CD4-positive, CD25-positive, alpha-beta regulatory T cell (primary cell): ENCODE data around the gene SURF2. TPM values are rescaled to one million over a fixed set of nuclear protein-coding genes. Genes with fewer than 3 reads are reported as not detected.

Experiments used
- ATAC-seq, 2 donors: fragments of 150-1000 bp; cut with Tn5 transposase; one replicate each; pipeline ENCODE4 v1.10.0; 2021; ENCODE audit warnings: low read depth in 2 of 2, moderate number of reproducible peaks in 2 of 2, moderate library complexity in 1 of 2
- DNase-seq, 3 donors: peaks; one replicate each; pipeline versions ENCODE4 v3.0.0 to v3.0.0-alpha.2; 2012 to 2022; ENCODE audit warnings: mixed read lengths in 1 of 3
- H3K27ac ChIP-seq: one replicate; pipeline ENCODE4 v1.7.0; 2013; ENCODE audit warnings: mild to moderate bottlenecking, low read length; ENCODE audit not compliant: insufficient read depth, poor library complexity, severe bottlenecking
- H3K27me3 ChIP-seq: one replicate; pipeline ENCODE4 v1.7.0; 2013; ENCODE audit warnings: low read length; ENCODE audit not compliant: control insufficient read depth, insufficient read depth
- H3K36me3 ChIP-seq: one replicate; pipeline ENCODE4 v1.7.0; 2013; ENCODE audit warnings: mild to moderate bottlenecking, low read length, moderate library complexity; ENCODE audit not compliant: control insufficient read depth, insufficient read depth
- H3K4me1 ChIP-seq: 2 replicates; pipeline ENCODE4 v1.7.0; 2013; ENCODE audit warnings: mild to moderate bottlenecking, low read length; ENCODE audit not compliant: insufficient read depth, control insufficient read depth, poor library complexity, severe bottlenecking
- H3K4me3 ChIP-seq: one replicate; pipeline ENCODE4 v1.7.0; 2013; ENCODE audit warnings: low read depth, mild to moderate bottlenecking, low read length, moderate library complexity
- H3K9me3 ChIP-seq, 2 experiments: 1 replicate in 1 of 2; 2 replicates in 1 of 2; pipeline ENCODE4 v1.7.0; 2013; ENCODE audit warnings: low read length in 2 of 2, mild to moderate bottlenecking in 1 of 2, moderate library complexity in 1 of 2; ENCODE audit not compliant: control insufficient read depth in 2 of 2
- H3K27ac Mint-ChIP-seq, 3 donors: one replicate each; pipeline ENCODE4 v1.8.0; 2020 to 2022; ENCODE audit warnings: mild to moderate bottlenecking in 3 of 3, mixed read lengths in 3 of 3, moderate library complexity in 2 of 3
- H3K27me3 Mint-ChIP-seq: one replicate; pipeline ENCODE4 v1.8.0; 2022; ENCODE audit warnings: mild to moderate bottlenecking, mixed read lengths
- H3K36me3 Mint-ChIP-seq: one replicate; pipeline ENCODE4 v1.8.0; 2020; ENCODE audit warnings: mixed read lengths
- H3K4me1 Mint-ChIP-seq, 4 donors: one replicate each; pipeline ENCODE4 v1.8.0; 2020 to 2022; ENCODE audit warnings: mixed read lengths in 4 of 4, mild to moderate bottlenecking in 1 of 4
- H3K4me3 Mint-ChIP-seq, 4 donors: one replicate each; pipeline ENCODE4 v1.8.0; 2020 to 2022; ENCODE audit warnings: mild to moderate bottlenecking in 4 of 4, mixed read lengths in 4 of 4, moderate library complexity in 3 of 4
- H3K9me3 Mint-ChIP-seq, 7 donors: one replicate each; pipeline ENCODE4 v1.8.0; 2020 to 2022; ENCODE audit warnings: mixed read lengths in 7 of 7, mild to moderate bottlenecking in 3 of 7, moderate library complexity in 2 of 7
- polyA plus RNA-seq, 4 donors: library from polyadenylated mRNA; unstranded; fragments of 300-500 nt; fragmentation: Illumina TruSeq; gene quantifications; one replicate each; pipeline ENCODE4 v1.2.3, GENCODE V29; 2021
- total RNA-seq: library from RNA; stranded (reverse); gene quantifications from one replicate; pipeline ENCODE4 v1.2.3, GENCODE V29; 2022

Gene SURF2
- total and polyA plus RNA-seq, 5 donors from 2014 or later = 24.3 to 47.1 (median 34.6) TPM

DNA sequence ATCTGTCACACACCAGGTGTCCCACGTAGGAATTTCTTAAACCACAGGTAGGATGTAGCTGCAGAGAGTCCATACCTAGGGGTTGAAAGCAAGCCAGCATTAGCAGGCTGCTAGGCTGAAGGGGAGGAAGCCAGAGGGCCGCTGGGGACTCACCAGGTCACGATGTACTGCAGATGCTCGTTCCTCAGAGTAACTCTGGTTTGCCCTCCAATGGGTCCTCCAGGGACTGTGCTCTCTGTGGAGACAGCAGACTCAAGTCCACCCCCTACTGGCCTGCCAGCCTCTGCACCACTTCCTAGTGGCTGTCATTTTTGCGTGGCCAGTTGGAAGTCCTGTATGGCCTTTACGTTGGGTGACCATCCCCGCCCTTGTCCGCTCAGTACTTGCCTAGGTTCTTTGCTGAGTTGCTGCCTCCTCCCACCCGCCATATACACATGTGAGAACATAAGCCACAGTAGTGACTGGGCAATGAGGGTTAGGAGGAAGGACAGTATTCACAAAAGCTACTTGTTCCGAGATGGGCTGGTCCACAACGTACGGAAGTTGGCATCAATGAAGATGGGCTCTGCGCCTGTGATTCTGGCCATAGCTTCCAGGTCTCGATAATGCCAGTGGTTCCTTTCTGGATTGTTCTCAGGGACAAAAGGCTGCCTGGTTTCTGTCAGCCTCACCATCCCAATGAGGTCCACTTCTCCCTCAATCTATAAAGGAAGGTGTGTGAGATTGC is 4.3 kb upstream of the SURF2 start:
- peaks cover 43% of the 10 kb centered on the region for H3K36me3 ChIP-seq
- peak in 1 of 3 donors; percentile 63 for DNase-seq
- H3K27ac Mint-ChIP-seq = no peak overlapping the region
- no peaks in the 10 kb centered on the region for H3K9me3 Mint-ChIP-seq
- peaks cover 4% of the 10 kb centered on the region for H3K27me3 Mint-ChIP-seq
- no peaks in the 10 kb centered on the region for H3K9me3 ChIP-seq
- no peak for ATAC-seq
- H3K4me1 ChIP-seq = peaks cover 30% of the 10 kb centered on the region
- no peaks in the 10 kb centered on the region for H3K27me3 ChIP-seq
- H3K4me3 ChIP-seq = no peak overlapping the region
- H3K4me1 Mint-ChIP-seq = peaks cover 0 to 35% (median 18%) of the 10 kb centered on the region in 4 donors
- peaks cover 32% of the 10 kb centered on the region for H3K36me3 Mint-ChIP-seq
- H3K4me3 Mint-ChIP-seq = peak overlapping the region in 2 of 4 donors; percentile 47 to 95
- H3K27ac ChIP-seq = no peak overlapping the region

DNA sequence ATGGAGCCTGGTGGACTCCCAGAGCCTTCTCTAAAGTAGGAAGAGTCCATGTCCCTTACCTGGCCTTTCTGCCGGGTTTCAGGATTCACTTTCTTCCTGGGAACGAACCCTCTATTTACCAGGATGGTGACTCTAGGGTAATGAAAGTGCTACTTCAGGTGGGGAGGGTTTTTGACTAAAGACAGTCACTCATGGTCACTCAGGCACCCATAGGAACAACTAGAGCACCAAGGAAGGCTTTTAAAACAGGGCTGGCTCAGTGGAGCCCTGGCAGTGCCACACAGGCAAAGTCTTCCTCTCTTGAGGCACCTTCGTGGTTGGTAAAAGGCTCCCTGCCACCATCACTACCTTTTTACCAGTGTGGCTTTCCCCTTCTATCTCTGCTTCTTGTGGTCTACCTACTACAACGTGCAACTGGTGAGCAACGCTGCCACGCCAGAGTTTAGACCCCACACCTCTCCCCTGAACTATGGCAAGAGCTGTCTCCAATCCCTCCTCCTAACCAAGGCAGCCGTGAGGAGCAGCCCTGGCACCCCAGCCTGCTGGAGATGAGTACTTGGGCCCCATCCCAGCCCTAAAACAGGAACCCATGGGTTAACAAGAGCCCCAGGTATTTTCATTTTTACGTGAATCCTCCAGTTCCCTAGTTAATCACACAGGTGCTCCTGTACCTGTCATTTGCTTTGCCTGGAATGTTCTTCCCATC is 3.6 kb upstream of the SURF2 start:
- peaks cover 0 to 38% (median 19%) of the 10 kb centered on the region in 4 donors for H3K4me1 Mint-ChIP-seq
- ATAC-seq = no peak
- no peaks in the 10 kb centered on the region for H3K9me3 Mint-ChIP-seq
- peak overlapping the region in 2 of 3 donors; percentile 72 to 82 for H3K27ac Mint-ChIP-seq
- H3K27ac ChIP-seq = no peak overlapping the region
- no peaks in the 10 kb centered on the region for H3K27me3 ChIP-seq
- no peaks in the 10 kb centered on the region for H3K9me3 ChIP-seq
- H3K4me3 ChIP-seq = no peak overlapping the region
- H3K4me3 Mint-ChIP-seq = peak overlapping the region in 2 of 4 donors; percentile 27 to 95
- DNase-seq = no peak
- peaks cover 4% of the 10 kb centered on the region for H3K27me3 Mint-ChIP-seq
- H3K36me3 ChIP-seq = peaks cover 43% of the 10 kb centered on the region
- peaks cover 32% of the 10 kb centered on the region for H3K36me3 Mint-ChIP-seq
- H3K4me1 ChIP-seq = peaks cover 36% of the 10 kb centered on the region

DNA sequence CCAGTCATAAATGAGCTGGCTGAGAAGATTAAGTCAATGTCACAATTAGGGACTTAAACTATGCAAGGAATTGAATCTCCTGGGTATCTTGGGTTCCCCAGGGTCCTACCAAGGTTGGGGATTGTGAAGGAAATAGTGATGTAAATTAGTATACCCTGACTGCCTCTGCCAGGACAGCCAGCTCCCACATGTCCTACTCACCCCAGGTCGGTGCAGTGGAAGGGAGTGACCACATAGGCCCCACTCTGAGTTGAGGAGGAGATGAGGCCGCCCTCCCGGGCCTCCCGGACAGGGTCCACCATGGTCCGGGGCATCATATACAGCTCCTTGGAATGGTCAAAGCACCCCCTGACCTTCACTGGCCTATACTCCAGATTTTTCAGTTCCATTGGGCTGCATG is 2.8 kb upstream of the SURF2 start:
- Mint-ChIP-seq H3K27ac (peak overlapping the region in 1 of 3 donors; percentile 72), H3K27me3 (peaks cover 4% of the 10 kb centered on the region), H3K4me3 (peak overlapping the region in 1 of 4 donors; percentile 95), H3K4me1 (peaks cover 0 to 39% (median 21%) of the 10 kb centered on the region in 4 donors), H3K36me3 (peaks cover 32% of the 10 kb centered on the region), H3K9me3 (no peaks in the 10 kb centered on the region)
- Histone ChIP-seq H3K27me3 (no peaks in the 10 kb centered on the region), H3K9me3 (no peaks in the 10 kb centered on the region), H3K36me3 (peaks cover 43% of the 10 kb centered on the region), H3K4me1 (peaks cover 42% of the 10 kb centered on the region), H3K4me3 (no peak overlapping the region), H3K27ac (no peak overlapping the region)
- DNase-seq (no peak), ATAC-seq (no peak)

DNA sequence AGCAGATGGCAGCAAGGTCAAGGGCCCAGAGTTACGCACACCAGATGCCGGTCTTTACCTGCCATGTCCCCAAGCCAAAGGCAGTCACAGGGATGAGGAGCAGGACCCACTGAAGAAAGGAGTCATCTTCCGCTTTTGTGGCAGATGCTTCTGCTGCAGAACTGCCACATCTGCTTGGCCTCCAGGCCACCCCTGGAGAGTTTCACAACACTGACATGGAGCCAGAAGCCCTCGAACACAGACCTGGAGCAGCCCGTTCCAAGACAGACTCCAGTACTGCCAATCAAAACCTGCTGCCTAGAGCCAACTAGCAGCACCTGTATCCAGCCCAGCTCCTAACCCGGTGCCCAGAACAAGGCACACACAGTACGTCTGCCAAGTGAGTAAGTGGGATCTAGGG is 1.6 kb upstream of the SURF2 start:
- DNase-seq (no peak), ATAC-seq (no peak)
- Mint-ChIP-seq H3K9me3 (no peaks in the 10 kb centered on the region), H3K4me1 (peaks cover 0 to 34% (median 15%) of the 10 kb centered on the region in 4 donors), H3K27ac (no peak overlapping the region), H3K36me3 (peaks cover 24% of the 10 kb centered on the region), H3K27me3 (peaks cover 4% of the 10 kb centered on the region), H3K4me3 (peak overlapping the region; percentile 81 to 95 (median 89))
- Histone ChIP-seq H3K27me3 (no peaks in the 10 kb centered on the region), H3K9me3 (no peaks in the 10 kb centered on the region), H3K36me3 (peaks cover 37% of the 10 kb centered on the region), H3K27ac (no peak overlapping the region), H3K4me1 (peaks cover 34% of the 10 kb centered on the region), H3K4me3 (no peak overlapping the region)

DNA sequence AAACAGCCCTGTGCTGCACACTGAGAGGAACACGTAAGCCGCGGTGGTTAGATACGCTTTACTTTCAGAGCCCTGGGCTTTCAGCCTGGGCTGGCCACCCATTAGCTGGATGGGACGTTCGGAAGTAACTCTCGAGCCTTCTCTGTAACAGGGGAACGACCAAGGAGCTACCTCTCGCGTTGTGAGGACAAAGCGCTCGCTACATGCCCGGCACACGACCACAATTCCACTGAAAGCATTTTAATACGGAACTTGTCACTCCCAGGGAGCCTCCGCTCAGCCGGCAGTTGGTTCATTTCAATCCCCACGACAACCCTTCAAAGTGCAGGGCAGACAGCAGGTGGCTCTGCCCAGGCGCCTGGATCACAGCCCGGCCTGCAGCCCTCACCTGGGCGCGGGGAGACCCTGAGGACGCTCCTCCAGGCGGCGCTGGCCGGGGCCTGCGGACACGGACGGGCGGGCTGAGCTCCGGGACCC is 431 bp upstream of the SURF2 start:
- Mint-ChIP-seq H3K9me3 (no peaks in the 10 kb centered on the region), H3K27ac (peak overlapping the region; percentile 83 to 91 (median 87)), H3K4me3 (peak overlapping the region; percentile 88 to 95 (median 90)), H3K27me3 (peaks cover 4% of the 10 kb centered on the region), H3K4me1 (peaks cover 0 to 30% (median 13%) of the 10 kb centered on the region in 4 donors), H3K36me3 (peaks cover 16% of the 10 kb centered on the region)
- Histone ChIP-seq H3K36me3 (peaks cover 38% of the 10 kb centered on the region), H3K4me3 (peak overlapping the region; percentile 82), H3K4me1 (peaks cover 32% of the 10 kb centered on the region), H3K9me3 (no peaks in the 10 kb centered on the region), H3K27ac (peak overlapping the region; percentile 84), H3K27me3 (no peaks in the 10 kb centered on the region)
- ATAC-seq = peak; percentile 43 to 47
- DNase-seq = peak in 1 of 3 donors; percentile 23

DNA sequence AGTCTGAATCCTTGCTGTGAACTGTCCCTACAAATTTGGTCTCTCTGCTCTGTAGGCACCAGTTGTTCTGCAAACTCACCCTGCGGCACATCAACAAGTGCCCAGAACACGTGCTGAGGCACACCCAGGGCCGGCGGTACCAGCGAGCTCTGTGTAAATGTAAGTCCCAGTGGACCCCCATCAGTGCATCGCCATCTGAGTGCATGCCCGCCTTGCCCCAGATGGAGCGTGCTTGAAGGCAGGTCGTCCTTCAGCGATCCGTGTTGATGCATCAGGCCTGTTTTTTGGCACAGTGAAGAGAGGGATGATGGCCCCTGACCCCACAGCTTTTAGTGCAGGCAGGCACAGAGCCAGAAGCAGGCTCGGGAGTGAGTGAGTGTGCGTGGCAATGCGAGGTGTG is 1.3 kb downstream of the SURF2 start:
- Histone ChIP-seq H3K4me3 (peak overlapping the region; percentile 58), H3K4me1 (peaks cover 32% of the 10 kb centered on the region), H3K27ac (peak overlapping the region; percentile 84), H3K9me3 (no peaks in the 10 kb centered on the region), H3K36me3 (peaks cover 39% of the 10 kb centered on the region), H3K27me3 (no peaks in the 10 kb centered on the region)
- ATAC-seq = no peak
- peaks cover 4% of the 10 kb centered on the region for H3K27me3 Mint-ChIP-seq
- H3K36me3 Mint-ChIP-seq = peaks cover 26% of the 10 kb centered on the region
- H3K27ac Mint-ChIP-seq = peak overlapping the region in 2 of 3 donors; percentile 90 to 96
- peaks cover 0 to 30% (median 17%) of the 10 kb centered on the region in 4 donors for H3K4me1 Mint-ChIP-seq
- no peak for DNase-seq
- H3K4me3 Mint-ChIP-seq = peak overlapping the region; percentile 80 to 95 (median 87)
- no peaks in the 10 kb centered on the region for H3K9me3 Mint-ChIP-seq

DNA sequence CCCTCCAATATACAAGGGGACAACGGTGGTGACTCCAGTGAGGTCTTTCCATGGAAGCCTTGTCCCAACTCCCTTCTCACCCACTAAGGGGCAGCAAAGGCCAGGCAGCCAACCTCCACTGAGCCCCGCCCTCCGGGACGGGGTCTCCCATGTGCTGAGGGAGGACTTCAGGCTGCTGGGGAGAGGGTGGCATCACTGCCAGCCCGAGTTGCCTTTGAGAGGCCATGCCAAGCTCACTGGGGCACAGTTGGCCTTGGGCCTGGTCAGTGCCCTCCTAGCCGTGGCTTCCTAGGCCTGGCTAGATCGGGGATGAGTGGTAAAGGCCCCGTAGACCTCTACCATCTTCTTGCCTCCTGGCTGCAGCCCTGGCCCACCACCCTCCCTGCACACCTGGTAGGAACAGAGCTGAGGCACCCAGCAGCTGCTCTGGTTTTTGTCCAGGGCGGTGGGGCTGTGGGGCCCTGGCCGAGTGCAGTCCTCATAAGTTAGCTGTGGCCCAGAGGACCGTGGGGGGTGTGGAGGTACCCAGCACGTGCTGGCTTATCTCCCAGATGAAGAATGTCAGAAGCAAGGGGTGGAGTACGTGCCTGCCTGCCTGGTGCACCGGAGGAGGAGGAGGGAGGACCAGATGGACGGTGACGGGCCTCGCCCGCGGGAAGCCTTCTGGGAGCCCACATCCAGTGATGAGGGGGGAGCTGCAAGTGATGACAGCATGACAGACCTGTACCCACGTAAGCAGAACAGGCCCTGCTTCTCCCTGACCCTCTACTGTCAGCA is 3.2 kb downstream of the SURF2 start:
- peaks cover 45% of the 10 kb centered on the region for H3K36me3 ChIP-seq
- peak overlapping the region in 3 of 4 donors; percentile 38 to 63 (median 53) for H3K4me3 Mint-ChIP-seq
- peak overlapping the region in 2 of 3 donors; percentile 79 to 93 for H3K27ac Mint-ChIP-seq

More for the DNA sequence above, 3.2 kb downstream of the SURF2 start:
- Mint-ChIP-seq H3K36me3 (peaks cover 33% of the 10 kb centered on the region), H3K9me3 (no peaks in the 10 kb centered on the region), H3K4me1 (peaks cover 0 to 30% (median 22%) of the 10 kb centered on the region in 4 donors), H3K27me3 (no peaks in the 10 kb centered on the region)
- peak overlapping the region; percentile 23 for H3K27ac ChIP-seq
- ATAC-seq = no peak
- H3K27me3 ChIP-seq = no peaks in the 10 kb centered on the region
- no peak overlapping the region for H3K4me3 ChIP-seq
- H3K4me1 ChIP-seq = peaks cover 32% of the 10 kb centered on the region
- no peaks in the 10 kb centered on the region for H3K9me3 ChIP-seq
- DNase-seq = no peak
